ENCODE results near the gene NHLRC2. TPM values are rescaled to one million over a fixed set of nuclear protein-coding genes. Genes with fewer than 3 reads are reported as not detected.

The NHLRC2 gene
- total RNA-seq, 2 experiments from 2014 or later = 4.6 TPM

GRCh38 chr10:113856563-113856962 is 2.1 kb downstream of the NHLRC2 start:
- Mint-ChIP-seq H3K4me1 (ENCODE audit: low read depth) (peaks cover 50% of the 10 kb centered on the region), H3K9me3 (peaks cover 2% of the 10 kb centered on the region), H3K27ac (peak overlapping the region; percentile 90), H3K4me3 (peak overlapping the region; percentile 99), H3K36me3 (ENCODE audit: low read depth) (peaks cover 53% of the 10 kb centered on the region), H3K27me3 (no peaks in the 10 kb centered on the region)
- no peaks in the 10 kb centered on the region for H3K27me3 ChIP-seq (ENCODE audit: control insufficient read depth in 1 of 2, insufficient read depth in 2 of 2, low read length in 2 of 2)
- CTCF ChIA-PET = no interaction called here
- intact Hi-C loops (cut with DNase I, micrococcal nuclease) = loop anchor here in 1 of 2 experiments (5.0 to 10.0 kb wide), 2 partner anchors 172 to 316 kb away; partner anchors contain the start of gene CCDC186
- H3K4me1 ChIP-seq (ENCODE audit: insufficient read depth, low read length) = peaks cover 21% of the 10 kb centered on the region
- H3K9me3 ChIP-seq (ENCODE audit: control insufficient read depth in 1 of 2, insufficient read depth in 1 of 2, low read length in 2 of 2) = no peaks in the 10 kb centered on the region
- H3K27ac ChIP-seq (ENCODE audit: low read depth in 1 of 2, low read length in 2 of 2) = no peak overlapping the region
- DNase-seq (no peak), ATAC-seq (ENCODE audit: poor library complexity) (no peak)
- TF ChIP-seq, protein P1, sequence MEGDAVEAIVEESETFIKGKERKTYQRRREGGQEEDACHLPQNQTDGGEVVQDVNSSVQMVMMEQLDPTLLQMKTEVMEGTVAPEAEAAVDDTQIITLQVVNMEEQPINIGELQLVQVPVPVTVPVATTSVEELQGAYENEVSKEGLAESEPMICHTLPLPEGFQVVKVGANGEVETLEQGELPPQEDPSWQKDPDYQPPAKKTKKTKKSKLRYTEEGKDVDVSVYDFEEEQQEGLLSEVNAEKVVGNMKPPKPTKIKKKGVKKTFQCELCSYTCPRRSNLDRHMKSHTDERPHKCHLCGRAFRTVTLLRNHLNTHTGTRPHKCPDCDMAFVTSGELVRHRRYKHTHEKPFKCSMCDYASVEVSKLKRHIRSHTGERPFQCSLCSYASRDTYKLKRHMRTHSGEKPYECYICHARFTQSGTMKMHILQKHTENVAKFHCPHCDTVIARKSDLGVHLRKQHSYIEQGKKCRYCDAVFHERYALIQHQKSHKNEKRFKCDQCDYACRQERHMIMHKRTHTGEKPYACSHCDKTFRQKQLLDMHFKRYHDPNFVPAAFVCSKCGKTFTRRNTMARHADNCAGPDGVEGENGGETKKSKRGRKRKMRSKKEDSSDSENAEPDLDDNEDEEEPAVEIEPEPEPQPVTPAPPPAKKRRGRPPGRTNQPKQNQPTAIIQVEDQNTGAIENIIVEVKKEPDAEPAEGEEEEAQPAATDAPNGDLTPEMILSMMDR (IDR thresholded peaks at IDR 0.05) = no peak
- POLR2A ChIA-PET = interaction anchor here (0.7 kb wide), 1 partner anchor 251 kb away, joined by 3 read pairs; no protein-coding TSS in a partner anchor
- H3K36me3 ChIP-seq (ENCODE audit: insufficient read depth, low read length) = peaks cover 26% of the 10 kb centered on the region
- no peak overlapping the region for H3K4me3 ChIP-seq (ENCODE audit: low read length)

DNA sequence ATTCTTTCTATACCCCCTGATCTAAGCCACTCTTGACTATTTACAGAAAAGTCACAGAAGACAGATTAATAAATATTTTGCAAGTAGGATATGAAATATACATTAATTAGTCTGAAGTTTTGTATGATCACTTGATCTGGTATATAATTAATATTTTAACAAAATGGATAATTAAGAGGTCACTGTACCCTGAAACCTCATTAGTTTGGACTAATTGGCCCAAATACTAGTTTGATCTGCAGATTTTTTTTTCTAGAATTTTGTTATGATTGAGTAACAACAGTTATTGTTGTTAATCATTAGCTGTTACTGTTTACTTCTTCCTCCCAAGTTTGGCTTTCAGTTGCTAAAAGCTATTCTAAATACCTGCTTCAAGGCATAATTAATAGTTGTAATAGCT is 2.7 kb downstream of the NHLRC2 start:
- no peak overlapping the region for H3K4me3 ChIP-seq (ENCODE audit: low read length)
- TF ChIP-seq, protein P1 (IDR thresholded peaks at IDR 0.05) = no peak
- Mint-ChIP-seq H3K4me1 (ENCODE audit: low read depth) (peaks cover 49% of the 10 kb centered on the region), H3K9me3 (peaks cover 2% of the 10 kb centered on the region), H3K27me3 (no peaks in the 10 kb centered on the region), H3K27ac (no peak overlapping the region), H3K4me3 (no peak overlapping the region), H3K36me3 (ENCODE audit: low read depth) (peaks cover 57% of the 10 kb centered on the region)
- no peaks in the 10 kb centered on the region for H3K9me3 ChIP-seq (ENCODE audit: control insufficient read depth in 1 of 2, insufficient read depth in 1 of 2, low read length in 2 of 2)
- intact Hi-C loops (cut with DNase I, micrococcal nuclease) = loop anchor here in 1 of 2 experiments (5.0 to 10.0 kb wide), 2 partner anchors 172 to 315 kb away; partner anchors contain the start of gene CCDC186
- ATAC-seq (ENCODE audit: poor library complexity) (no peak), DNase-seq (no peak)
- H3K27me3 ChIP-seq (ENCODE audit: control insufficient read depth in 1 of 2, insufficient read depth in 2 of 2, low read length in 2 of 2) = no peaks in the 10 kb centered on the region
- peaks cover 15% of the 10 kb centered on the region for H3K4me1 ChIP-seq (ENCODE audit: insufficient read depth, low read length)
- ChIA-PET CTCF (no interaction called here), POLR2A (interaction anchor here (0.6 to 0.7 kb wide), 2 partner anchors 123 to 250 kb away, joined by 3 read pairs; no protein-coding TSS in a partner anchor)
- peaks cover 27% of the 10 kb centered on the region for H3K36me3 ChIP-seq (ENCODE audit: insufficient read depth, low read length)
- no peak overlapping the region for H3K27ac ChIP-seq (ENCODE audit: low read depth in 1 of 2, low read length in 2 of 2)

DNA sequence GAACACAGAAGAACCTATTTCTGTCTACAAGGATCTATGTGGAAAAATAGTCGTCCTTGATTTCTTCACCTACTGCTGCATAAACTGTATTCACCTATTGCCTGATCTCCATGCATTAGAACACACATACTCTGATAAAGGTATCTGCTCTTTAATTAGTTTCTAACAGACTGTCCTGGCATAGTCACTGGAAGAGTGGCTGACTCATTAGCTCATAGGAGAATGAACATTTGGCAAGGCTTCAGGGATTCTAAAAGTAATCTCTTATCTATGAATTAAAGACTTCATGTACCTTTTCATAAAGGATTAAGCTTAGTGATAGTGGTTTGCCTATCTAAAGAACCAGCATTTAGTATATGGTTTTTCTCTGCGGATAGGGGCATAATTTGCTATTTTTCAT is 4.1 kb downstream of the NHLRC2 start:
- CTCF ChIA-PET = no interaction called here
- Mint-ChIP-seq H3K36me3 (ENCODE audit: low read depth) (peaks cover 67% of the 10 kb centered on the region), H3K9me3 (peaks cover 2% of the 10 kb centered on the region), H3K27ac (no peak overlapping the region), H3K4me1 (ENCODE audit: low read depth) (peaks cover 38% of the 10 kb centered on the region), H3K27me3 (no peaks in the 10 kb centered on the region), H3K4me3 (no peak overlapping the region)
- POLR2A ChIA-PET = interaction anchor here (1.0 kb wide), 1 partner anchor 102 kb away, joined by 5 read pairs; no protein-coding TSS in a partner anchor
- Histone ChIP-seq H3K9me3 (ENCODE audit: control insufficient read depth in 1 of 2, insufficient read depth in 1 of 2, low read length in 2 of 2) (no peaks in the 10 kb centered on the region), H3K4me3 (ENCODE audit: low read length) (no peak overlapping the region), H3K4me1 (ENCODE audit: insufficient read depth, low read length) (peaks cover 14% of the 10 kb centered on the region), H3K27ac (ENCODE audit: low read depth in 1 of 2, low read length in 2 of 2) (no peak overlapping the region), H3K27me3 (ENCODE audit: control insufficient read depth in 1 of 2, insufficient read depth in 2 of 2, low read length in 2 of 2) (no peaks in the 10 kb centered on the region), H3K36me3 (ENCODE audit: insufficient read depth, low read length) (peaks cover 27% of the 10 kb centered on the region)
- TF ChIP-seq, protein P1 (IDR thresholded peaks at IDR 0.05) = no peak
- no peak for DNase-seq
- intact Hi-C loops (cut with DNase I, micrococcal nuclease) = loop anchor here in 1 of 2 experiments (5.0 to 10.0 kb wide), 2 partner anchors 174 to 314 kb away; partner anchors contain the start of gene CCDC186
- no peak for ATAC-seq (ENCODE audit: poor library complexity)
